T-helper 9 cell (primary cell): ENCODE measurements around the gene ATP2B3.

Source experiments
- DNase-seq: peaks from one replicate; pipeline ENCODE4 v3.0.0-alpha.2; 2020

ATP2B3 gene

GRCh38 chrX:153622661-153623309, 105.3 kb downstream of the ATP2B3 start:
- DNase-seq, result no peak

DNA sequence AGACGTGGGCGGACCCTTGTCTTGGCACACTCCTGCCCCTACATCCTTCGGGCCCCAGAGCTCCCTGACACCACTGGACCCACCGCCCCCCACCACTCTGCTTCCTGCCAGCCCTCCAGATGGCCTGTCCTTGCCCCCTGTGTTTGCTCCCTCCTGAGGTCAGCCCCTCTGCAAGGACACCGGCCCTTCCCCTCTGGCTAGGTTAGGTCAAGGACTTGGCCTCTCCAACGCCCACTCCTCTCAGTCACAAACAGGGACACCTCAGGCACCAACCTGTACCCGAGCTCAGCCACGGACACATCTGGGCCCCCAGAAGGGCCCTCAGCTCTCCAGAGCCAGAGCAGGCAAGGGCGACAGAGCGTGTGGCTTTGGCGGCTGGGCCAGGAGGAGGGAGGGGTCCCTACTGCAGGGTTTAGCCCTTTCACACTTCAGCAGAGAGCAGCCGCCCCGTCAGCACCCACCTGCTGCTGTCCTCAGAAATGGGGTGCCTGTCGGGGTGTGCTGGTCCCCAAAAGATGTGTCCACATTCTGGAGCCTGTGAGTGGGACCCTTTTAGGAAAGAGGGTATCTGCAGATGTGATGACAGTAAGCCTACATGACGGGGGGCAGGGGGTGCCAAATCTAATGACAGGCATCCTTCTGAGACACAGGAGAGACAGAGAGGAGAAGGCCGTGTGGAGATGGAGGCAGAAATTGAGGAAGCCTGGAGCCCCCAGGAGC, 106.0 kb downstream of the ATP2B3 start:
- DNase-seq, result no peak

DNA sequence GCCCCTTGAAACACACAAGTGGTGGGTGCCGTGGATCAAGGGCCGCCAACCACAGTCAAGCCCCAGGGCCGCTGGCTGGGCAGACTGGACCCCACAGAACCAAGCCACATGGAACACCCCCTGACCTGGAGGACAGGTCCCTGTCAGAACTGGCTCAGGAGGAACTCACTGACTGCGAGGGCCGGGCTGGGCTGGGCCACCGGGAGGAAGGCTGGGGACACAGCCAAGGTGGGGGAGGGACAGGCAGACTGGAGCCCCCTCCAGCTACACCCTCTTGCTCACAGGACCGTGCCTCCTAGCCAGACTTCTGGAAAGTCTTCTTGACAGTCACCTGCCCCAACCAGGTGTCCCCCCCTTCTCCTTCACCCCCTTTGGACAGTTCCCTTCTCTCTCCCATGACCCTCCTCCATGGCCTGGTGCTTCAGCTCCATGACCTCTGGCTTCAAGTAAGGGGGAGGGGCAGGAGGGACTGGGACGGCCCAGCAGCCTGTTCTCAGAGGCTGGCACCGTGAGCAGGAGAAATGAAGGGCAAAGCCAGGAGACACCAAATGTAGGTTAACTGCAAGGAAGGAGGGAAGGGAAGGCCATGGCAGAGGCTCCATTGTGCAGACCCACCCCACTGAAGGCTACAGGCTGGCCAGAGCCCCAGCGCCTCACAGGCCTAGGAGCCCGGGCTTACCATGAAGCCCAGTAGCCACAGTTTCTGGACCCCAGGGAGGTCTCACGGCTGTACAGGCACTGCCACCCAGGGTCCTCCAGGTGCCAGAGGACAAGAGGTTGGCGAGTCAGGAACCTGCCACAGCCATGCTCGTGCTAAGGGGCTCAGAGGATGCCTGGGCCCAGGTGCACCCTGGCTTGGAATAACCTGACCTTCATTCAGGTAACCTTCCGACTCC, 107.0 kb downstream of the ATP2B3 start:
- no peak for DNase-seq

GRCh38 chrX:153625271-153626024, 108.0 kb downstream of the ATP2B3 start:
- no peak for DNase-seq

DNA sequence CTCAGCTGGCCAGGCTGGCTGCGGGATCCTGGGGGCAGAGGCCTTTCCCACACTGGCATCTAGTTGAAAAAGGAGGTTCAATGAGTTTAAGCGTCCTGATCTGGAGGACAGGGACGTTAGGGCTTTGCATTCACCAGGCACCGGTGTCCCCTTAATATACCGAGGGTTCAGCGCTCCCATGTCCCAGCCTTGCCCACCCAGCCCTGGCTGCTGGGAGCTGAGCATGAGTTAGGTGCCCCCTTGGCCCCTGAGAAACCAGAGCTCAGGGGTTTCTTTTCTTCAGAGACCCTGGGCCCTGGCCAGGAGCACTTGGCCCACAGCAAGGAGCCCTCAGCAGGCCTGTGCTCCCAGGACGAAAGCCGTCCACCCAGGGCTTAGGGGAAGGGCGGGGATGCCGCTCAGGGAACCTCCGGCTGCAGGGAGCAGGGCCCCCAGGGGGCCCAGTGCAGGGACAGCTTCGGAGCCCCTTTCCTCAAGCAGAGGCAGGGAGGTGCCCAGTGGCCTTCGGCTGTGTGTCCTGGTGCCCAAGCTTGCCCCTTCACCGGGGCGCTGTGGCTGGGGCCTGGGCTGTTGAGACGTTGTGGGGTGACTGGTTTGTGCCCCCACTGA, 108.7 kb downstream of the ATP2B3 start:
- DNase-seq, result no peak

GRCh38 chrX:153626863-153627674, 109.6 kb downstream of the ATP2B3 start:
- DNase-seq, result no peak

DNA sequence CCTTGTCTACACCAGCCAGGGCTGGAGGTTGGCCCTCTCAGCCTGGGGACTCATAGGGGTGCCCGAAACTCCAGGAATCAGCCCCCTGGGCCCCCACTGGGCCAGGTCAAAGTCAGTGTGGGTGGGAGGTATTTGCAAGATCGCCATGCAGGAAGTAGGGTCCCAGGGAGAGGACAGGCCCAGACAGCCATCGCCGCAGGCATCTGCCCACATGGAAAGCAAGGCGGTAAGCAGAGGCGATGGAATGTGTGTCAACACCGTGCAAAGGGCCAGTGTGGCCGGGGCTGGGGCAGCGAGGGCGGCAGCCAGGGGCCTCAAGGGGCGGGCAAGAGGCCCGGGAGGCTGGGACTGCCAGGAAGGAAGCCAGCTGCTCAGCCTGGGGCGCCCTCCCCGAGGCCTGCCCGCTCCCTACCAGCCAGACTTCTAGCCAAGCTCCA, 110.3 kb downstream of the ATP2B3 start:
- no peak for DNase-seq

DNA sequence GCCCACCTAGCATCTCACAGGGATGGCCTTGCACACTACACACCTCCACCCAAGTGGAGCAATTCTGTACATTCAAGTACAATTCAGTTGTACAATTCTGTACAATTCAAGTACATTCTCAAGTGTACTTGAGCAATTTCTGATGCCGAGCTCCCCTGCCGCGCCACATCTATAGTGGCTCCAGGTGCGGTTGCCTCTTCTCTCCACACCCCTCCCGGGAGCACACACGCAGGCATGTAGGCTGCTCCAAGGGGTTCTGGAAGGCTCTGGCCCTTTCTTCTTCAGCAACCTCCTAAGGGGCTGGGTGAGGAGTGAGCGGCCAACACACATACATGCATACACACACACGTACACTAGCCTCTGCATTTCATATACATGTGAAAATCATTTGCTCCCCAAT, 110.7 kb downstream of the ATP2B3 start:
- no peak for DNase-seq

DNA sequence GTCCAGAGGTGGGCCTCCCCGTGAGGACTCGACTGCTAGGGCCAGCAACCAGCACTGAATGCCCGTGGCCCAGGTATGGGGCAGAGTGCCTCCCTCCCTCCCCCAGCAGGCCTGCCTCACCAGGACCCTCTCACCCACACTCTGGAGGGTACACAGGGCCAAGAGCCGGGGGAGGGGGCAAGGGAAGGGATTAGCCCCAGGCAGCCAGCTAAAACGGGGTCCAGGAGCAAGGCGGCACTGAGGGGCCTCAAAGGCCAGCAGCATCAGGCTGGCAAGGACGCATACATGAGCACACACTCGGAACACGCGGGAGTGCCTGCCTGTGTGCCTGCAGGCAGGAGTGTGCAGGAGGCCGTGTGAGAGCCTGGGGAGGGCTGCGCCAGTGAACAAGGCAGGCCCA, 111.2 kb downstream of the ATP2B3 start:
- DNase-seq, result no peak

DNA sequence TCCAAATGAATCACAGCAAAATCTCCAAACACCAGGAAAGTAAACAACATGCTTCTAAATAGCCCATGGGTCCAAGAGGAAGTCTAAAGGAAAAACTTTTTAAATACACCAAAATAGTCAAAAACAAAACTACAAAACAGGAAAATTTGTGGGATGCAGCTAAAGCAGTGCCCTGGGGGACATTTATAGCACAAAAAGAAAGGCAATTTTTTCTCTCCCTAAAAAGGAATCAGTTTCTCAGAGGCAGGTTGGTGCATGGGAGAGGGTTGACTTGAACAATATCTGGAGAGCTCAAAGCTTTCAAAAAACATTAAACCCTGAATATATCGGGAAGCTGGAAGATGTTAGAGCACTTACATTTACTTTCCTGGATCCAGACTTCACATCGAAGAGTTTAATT, 113.9 kb downstream of the ATP2B3 start:
- no peak for DNase-seq

DNA sequence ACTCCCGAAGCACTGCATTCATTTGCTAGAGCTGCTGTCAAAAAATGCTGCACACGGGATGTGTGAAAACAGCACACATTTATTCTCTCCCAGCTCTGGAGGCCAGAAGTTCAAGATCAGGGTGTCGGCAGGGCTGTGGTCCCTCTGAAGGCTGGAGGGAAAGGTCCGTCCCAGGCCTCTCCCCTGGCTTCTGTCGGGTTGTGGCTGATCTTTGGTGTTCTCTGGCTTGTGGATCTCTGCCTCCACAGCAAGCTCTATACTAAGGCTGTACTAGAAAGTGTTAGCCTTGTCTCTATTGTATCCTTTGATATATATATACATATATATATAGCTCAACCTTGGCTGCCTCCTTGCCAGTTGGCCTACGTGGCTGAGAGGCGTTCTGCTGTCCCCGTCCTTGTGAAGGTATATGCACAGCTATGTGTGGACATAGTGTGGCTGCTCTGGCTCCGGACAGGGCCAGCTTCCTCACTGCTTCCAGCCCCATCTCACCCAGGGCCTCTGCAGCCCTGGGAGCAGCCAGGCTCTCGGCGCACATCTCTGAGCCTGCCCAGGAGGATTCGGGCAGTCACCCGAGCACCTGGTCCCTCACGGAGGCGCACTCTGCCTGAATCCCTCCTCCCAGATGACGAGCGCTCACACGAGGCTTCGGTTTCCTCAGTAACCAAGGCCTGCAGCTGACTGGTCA, 114.6 kb downstream of the ATP2B3 start:
- no peak for DNase-seq
